ENCODE measurements around the gene PAF1.
A peak's percentile ranks its signal among the peaks of the same experiment; 100 is the strongest.

DNA sequence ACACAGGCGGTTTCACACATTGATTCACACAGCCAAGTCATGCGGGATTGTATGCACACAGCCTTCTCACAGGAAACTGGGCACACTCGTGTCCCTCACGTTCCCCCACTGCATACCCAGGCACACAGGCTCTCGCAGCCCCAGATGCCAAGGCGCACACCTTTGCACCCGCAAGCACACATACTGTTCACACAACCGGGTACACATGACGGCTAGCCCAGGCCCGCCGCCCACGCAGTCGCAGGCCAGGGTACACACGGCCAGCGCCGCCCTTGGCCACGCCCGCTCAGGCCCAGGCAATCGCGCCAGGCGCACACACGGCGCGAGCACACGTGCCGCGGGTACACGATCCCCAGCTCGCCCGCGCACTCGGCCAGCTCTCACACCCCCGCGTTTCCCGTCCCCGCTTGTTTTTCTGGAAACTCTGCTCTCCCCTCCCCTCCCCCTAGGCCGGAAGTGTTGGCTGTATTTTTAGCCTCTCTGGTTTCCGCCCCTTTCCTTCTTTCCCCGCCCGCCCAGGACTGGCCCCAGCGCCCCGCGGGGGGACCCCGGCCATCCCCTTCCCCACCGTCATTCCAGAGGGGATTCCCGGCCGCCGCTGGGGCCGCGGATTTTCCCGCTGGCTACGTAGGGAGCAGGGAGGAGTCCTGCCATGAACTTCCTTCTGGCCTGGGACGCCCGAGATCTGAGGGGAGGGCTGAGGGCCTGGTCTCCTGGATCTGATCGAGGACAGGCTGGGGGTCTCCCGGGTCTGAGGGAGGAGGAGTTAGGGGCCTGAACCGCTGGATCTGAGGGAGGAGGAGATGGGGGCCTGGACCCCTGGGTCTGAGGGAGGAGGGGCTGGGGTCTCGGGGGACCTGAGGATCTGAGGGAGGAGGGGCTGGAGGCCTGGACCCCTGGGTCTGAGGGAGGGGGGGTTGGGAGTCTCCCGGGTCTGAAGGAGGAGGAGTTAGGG, 11.7 kb upstream of the PAF1 start:
- TF ChIP-seq, protein P1, sequence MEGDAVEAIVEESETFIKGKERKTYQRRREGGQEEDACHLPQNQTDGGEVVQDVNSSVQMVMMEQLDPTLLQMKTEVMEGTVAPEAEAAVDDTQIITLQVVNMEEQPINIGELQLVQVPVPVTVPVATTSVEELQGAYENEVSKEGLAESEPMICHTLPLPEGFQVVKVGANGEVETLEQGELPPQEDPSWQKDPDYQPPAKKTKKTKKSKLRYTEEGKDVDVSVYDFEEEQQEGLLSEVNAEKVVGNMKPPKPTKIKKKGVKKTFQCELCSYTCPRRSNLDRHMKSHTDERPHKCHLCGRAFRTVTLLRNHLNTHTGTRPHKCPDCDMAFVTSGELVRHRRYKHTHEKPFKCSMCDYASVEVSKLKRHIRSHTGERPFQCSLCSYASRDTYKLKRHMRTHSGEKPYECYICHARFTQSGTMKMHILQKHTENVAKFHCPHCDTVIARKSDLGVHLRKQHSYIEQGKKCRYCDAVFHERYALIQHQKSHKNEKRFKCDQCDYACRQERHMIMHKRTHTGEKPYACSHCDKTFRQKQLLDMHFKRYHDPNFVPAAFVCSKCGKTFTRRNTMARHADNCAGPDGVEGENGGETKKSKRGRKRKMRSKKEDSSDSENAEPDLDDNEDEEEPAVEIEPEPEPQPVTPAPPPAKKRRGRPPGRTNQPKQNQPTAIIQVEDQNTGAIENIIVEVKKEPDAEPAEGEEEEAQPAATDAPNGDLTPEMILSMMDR (IDR thresholded peaks at IDR 0.05): peak in 1 of 4 experiments; percentile 10
- TF ChIP-seq POLR2A (IDR thresholded peaks at IDR 0.05): peak; percentile 12 to 62

Data from uterus (tissue), 2 donors.